Adipose tissue (tissue), 3 donors: ENCODE results near the gene TBKBP1. TPM values are rescaled to one million over a fixed set of nuclear protein-coding genes. Genes with fewer than 3 reads are reported as not detected.
"Not testable (repeated sequence)": the region's sequence is repeated elsewhere in the genome, so short reads cannot be mapped to it uniquely, and the experiment has no call there.

Experiments used
- H3K27ac ChIP-seq: one replicate; pipeline ENCODE4 v1.5.1; 2013; ENCODE audit warnings: low read depth, low read length
- WGBS, 3 donors: extraction: QIAGEN DNeasy Blood & Tissue Kit; methylation state at CpG; one replicate each; pipeline ENCODE4 v1.1.7; 2013; 5-methylcytosine and 5-hydroxymethylcytosine counted together
- polyA plus RNA-seq, 3 donors: library from polyadenylated mRNA; stranded (reverse); fragments of 200-250 nt; gene quantifications; one replicate each; pipeline ENCODE4 v1.2.3, GENCODE V29; 2013
- donor health status: healthy with polysubstance abuse.
- donor health status: Bipolar disorder and iron deficiency.
- donor health status: healthy.

The TBKBP1 gene
- polyA plus RNA-seq, 3 donors = 5.9 to 21.5 (median 14.2) TPM

DNA sequence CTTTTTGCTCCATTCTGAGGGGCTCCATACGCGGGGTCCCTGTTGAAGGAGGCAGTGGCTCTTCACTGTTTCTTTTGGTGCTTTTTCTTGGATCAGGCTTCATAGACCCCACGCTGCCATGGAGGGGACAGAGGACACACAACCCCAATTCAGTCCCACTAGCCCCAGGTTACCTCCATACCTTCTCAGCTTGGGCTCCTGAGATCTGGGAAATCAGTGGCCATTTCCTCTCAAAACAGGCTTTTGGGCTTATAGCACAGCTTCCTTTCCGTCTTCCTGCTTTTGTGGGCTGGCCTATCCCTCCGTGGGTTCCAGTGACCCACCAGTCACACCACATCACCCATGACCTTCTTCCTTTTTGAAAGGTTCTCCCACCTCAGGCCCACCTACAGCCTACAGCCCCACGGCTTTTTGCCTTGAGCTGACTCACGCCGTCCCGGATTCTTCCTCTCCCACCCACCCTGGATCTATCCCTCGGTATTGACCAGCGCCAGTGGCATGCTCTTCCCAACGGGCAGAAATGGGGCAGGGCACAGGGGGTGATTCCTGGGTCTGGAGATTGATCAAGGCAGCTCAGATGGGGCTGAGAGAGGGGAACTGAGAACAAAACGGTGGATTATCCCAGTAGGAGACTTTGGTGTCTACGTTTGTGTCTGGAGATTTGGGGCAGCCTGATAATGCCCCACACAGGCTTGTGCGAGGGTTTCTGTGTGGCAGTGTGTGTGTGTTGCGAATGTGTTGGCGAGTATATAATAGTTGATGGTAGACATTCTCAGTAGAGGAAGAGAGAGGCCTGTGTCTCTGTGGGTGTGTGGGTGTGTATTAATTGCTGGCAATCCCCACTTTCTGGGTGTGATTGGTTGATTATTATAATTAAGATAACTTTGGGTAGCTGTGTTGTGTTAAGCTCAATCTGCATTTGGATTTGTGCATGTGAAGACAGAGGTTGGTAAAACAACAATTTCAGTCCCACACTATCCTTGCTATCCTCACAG is 42.8 kb downstream of the TBKBP1 start:
- H3K27ac ChIP-seq = no peak overlapping the region
- WGBS, 3 donors = 68 to 78% (median 75%) methylated on average over 17 of the region's 17 CpGs

DNA sequence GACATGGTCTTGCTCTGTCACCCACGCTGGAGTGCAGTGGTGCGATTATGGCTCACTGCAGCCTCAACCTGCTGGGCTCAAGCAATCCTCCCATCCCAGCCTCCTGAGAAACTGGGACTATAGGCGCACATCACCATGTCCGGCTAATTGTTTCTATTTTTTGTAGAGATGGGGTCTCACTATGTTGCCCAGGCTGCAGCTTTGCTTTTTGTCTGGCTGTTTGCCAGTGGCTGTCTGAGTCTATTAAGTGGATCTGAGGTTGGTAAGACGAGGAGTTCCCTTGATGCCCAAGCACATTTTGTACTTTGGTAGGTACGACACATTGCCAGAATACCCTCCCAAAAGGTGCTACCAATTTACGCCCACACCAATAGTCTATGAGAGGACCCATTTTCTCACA is 44.2 kb downstream of the TBKBP1 start:
- WGBS, 3 donors = 87 to 94% (median 91%) methylated on average over 7 of the region's 7 CpGs
- no peak overlapping the region for H3K27ac ChIP-seq

DNA sequence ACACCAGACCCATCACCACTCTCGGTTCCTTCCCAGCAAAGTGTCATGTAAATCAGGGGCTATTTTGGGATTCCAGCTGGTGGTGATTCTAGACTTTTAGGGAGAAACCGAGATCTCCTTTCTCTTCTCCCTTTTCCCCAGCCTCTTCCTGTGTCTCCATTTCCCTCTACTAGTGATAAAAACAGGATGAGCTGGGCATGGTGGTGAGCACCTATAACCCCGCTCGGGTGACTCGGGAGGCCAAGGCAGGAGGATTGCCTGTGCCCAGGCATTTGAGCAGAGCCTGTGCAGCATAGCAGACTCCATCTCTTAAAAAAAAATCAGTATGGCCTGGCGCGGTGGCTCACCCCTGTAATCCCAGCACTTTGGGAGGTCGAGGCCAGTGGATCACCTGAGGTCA is 45.2 kb downstream of the TBKBP1 start:
- 87 to 90% (median 88%) methylated on average over 8 of the region's 8 CpGs for WGBS, 3 donors
- no peak overlapping the region for H3K27ac ChIP-seq

DNA sequence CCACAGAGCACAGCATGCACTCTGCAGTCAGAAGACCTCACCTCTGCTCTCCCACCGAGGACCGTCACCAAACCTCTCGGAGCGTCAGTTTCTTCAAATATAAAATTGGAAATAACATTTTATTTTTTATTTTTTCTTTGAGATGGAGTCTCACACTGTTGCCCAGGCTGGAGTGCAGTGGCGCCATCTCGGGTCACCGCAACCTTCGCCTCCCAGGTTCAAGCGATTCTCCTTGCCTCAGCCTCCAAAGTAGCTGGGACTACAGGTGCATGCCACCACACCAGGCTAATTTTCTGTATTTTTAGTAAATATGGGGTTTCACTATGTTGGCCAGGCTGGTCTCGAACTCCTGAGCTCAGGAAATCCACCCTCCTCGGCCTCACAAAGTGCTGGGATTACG is 46.0 kb downstream of the TBKBP1 start:
- WGBS, 3 donors = 84 to 90% (median 86%) methylated on average over 12 of the region's 12 CpGs

DNA sequence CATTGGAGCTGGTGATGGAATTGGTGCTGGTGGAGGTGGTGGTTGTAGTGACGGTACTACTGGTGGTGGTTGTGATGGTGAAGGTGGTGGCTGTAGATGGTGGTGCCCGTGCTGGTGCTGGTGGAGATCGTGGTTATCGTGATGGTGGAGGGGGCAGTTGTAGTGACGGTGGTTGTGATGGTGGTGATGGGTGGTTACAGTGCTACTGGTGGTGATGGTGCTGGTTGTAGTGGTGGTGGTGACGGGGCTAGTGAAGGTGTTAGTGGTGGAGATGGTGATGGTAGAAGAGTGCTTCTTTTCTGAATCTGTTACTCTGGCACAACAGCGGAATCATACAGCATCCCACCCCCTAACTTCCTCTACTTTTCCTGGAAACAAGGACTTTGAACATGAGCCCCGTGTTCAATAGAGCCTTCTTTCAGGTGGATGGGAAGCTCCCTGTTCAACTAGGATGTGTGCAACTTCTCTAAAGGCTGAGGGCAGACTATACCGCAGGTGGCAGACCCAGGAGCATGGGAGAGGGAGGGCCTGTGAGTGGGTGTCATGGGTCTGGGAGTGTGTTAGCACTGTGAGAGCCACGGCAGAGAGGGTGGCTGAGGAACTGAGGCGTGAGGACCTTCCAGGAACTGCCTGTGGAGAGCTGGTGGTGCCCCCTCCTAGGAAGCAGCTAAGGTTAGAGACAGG is 47.3 kb downstream of the TBKBP1 start:
- WGBS, 3 donors = 71 to 83% (median 77%) methylated on average over 10 to 11 of the region's 11 CpGs
- H3K27ac ChIP-seq = no peak overlapping the region

More for the DNA sequence above, 46.0 kb downstream of the TBKBP1 start:
- not testable (repeated sequence) for H3K27ac ChIP-seq

DNA sequence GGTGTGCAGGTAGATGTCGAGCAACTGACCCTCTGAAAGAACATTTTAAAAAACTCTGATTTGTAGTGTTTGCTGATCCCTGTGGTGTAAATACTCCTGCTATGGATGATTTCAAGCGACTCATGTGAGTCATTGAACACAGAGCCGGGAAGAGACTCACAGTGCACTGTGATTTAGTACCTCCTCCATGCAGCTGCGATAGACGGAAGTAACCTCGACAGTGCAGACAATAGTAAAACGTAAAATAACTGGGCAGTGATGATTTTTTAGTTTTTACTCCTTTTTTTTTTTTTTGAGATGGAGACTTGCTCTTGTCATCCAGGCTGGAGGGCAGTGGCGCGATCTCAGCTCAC is 47.8 kb downstream of the TBKBP1 start:
- H3K27ac ChIP-seq = no peak overlapping the region
- WGBS, 3 donors = 66 to 85% (median 75%) methylated on average over 9 of the region's 9 CpGs

DNA sequence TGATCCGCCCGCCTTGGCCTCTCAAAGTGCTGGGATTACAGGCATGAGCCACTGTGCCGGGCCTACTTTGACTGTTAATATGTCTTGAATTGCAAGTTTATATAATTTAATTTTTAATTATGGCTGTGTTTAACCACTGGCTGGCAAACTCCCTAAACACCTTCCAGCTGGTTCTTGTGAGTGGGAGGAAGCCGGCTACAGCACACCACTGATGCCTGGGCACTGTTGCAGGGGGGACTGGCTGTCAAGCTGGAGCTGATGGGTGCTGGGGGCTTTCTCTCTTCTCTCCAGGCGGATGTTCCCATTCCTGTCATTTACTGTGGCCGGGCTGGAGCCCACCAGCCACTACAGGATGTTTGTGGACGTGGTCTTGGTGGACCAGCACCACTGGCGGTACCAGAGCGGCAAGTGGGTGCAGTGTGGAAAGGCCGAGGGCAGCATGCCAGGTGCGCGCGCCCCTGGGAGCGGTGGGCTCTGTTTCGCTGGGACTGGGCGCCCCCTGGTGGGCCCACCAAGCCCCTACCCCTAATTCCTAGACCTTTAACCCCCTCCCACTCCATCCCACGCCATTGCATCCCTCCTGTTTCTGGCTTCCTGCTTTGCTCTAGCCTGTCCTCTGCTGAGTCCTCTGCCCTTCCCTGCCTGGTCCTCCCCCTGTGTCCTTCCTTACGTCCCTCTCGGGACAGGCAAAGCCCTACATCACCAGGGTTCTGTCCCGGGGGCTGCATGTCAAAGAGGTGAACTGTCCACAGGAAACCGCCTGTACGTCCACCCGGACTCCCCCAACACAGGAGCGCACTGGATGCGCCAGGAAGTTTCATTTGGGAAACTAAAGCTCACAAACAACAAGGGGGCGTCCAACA is 48.6 kb downstream of the TBKBP1 start:
- 29 to 34% (median 30%) methylated on average over 24 to 26 of the region's 26 CpGs for WGBS, 3 donors
- no peak overlapping the region for H3K27ac ChIP-seq

DNA sequence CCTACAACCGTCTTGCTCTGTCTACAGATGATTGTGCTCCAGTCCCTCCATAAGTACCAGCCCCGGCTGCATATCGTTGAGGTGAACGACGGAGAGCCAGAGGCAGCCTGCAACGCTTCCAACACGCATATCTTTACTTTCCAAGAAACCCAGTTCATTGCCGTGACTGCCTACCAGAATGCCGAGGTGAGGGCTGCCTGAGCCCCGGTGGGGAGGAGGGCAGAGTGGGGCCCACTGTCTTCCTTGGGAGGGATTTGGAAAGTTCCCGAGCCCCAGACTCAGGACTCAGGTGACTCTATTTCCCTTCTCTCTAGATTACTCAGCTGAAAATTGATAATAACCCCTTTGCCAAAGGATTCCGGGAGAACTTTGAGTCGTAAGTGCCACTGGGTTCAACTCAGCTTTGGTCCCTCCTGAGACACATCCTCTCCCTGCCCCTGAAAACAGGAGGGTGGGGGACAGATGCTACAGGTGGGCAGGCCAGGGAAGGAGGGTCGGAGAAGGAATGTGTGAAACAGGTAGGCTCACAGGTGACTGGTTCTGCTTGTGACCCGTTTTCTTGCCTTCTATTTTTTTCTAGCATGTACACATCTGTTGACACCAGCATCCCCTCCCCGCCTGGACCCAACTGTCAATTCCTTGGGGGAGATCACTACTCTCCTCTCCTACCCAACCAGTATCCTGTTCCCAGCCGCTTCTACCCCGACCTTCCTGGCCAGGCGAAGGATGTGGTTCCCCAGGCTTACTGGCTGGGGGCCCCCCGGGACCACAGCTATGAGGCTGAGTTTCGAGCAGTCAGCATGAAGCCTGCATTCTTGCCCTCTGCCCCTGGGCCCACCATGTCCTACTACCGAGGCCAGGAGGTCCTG is 50.4 kb downstream of the TBKBP1 start:
- no peak overlapping the region for H3K27ac ChIP-seq
- WGBS, 3 donors = 53 to 60% (median 56%) methylated on average over 22 of the region's 22 CpGs

DNA sequence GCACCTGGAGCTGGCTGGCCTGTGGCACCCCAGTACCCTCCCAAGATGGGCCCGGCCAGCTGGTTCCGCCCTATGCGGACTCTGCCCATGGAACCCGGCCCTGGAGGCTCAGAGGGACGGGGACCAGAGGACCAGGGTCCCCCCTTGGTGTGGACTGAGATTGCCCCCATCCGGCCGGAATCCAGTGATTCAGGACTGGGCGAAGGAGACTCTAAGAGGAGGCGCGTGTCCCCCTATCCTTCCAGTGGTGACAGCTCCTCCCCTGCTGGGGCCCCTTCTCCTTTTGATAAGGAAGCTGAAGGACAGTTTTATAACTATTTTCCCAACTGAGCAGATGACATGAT is 51.0 kb downstream of the TBKBP1 start:
- no peak overlapping the region for H3K27ac ChIP-seq
- 65 to 70% (median 68%) methylated on average over 10 of the region's 10 CpGs for WGBS, 3 donors

DNA sequence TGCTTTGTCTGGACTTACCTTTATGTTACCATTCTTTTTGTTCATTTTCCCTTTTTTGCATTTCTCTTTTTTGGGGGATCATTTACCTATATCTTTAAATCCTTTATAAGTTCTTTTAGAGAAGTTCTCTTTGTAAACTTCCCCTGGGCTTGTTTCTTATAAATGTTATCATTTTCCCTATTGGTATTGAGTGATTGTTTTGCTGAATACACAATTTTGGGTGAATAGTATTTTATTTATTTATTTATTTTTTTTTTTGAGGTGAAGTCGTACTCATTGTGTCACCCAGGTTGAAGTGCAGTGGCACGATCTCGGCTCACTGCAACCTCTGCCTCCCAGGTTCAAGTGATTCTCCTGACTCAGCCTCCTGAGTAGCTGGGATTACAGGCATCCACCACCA is 57.5 kb downstream of the TBKBP1 start:
- 83 to 92% (median 89%) methylated on average over 3 of the region's 3 CpGs for WGBS, 3 donors
- no peak overlapping the region for H3K27ac ChIP-seq

DNA sequence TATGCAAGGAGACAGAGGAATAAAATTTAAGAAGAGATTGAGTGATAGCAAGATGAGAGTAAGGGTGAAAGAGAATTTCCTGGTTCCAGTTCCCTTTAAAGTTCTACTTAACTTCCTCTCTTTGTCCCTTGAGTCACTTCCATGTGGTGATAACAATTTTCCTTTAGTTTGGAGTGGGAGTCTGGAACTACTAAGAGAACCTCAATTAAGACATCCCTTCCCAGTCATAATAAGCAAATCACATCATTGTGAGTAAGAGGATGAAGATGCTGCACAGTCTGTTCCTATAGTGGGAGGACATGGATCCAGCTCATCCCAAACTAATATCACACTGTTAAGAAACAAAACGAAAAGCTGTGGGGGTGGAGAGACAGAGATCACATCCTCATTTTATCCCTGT is 63.4 kb downstream of the TBKBP1 start:
- 23 to 55% (median 34%) methylated on average over 1 of the region's 1 CpG for WGBS, 3 donors
- H3K27ac ChIP-seq = no peak overlapping the region

DNA sequence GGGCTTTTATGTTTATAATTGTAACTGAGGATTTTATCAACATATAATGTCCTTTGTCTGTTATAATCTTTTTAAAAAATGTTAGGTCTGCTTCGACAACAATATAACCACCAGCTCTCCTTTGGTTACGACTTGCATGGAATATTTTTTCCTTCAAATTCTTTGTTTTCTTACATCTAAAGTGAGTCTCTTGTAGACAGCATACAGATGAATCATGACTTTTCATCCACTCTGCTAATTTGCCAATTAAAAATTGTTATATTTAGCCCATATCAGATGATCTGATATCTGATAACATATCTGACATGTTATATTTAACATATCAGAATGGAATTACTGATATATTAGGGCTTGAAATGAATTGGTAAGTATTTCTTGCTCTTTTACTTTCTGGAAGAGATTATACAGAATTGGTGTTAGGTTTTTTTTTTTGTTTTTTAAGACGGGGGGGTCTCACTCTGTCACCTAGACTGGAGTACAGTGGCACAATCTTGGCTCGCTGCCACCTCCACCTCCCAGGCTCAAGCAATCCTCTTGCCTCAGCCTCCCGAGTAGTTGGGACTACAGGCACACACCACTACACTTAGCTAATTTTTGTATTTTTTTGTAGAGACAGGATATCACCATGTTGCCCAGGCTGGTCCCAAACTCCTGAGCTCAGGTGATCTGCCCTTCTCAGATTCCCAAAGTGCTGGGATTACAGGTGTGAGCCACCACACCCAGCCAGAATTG is 66.6 kb downstream of the TBKBP1 start:
- H3K27ac ChIP-seq = no peak overlapping the region
- 67 to 81% (median 80%) methylated on average over 5 of the region's 5 CpGs for WGBS, 3 donors

Other genes with a start within 250 kb of the TBKBP1 start
- 10 to 100 TPM; 29.0 to 47.3 (median 41.7) TPM for gene NPEPPS, start 163.1 kb upstream of the TBKBP1 start, polyA plus RNA-seq
- 10 to 100 TPM; 40.6 to 99.5 (median 77.0) TPM for gene KPNB1, start 44.2 kb upstream of the TBKBP1 start, polyA plus RNA-seq
- under 1 TPM; 0.03 to 0.90 (median 0.31) TPM for gene TBX21, start 39.1 kb downstream of the TBKBP1 start, polyA plus RNA-seq
- gene OSBPL7, start 127.6 kb downstream of the TBKBP1 start, polyA plus RNA-seq = 10 to 100 TPM in 1 of 3 donors, 1 to 10 TPM in 2; 5.3 to 11.0 (median 5.6) TPM
- gene MRPL10, start 137.4 kb downstream of the TBKBP1 start, polyA plus RNA-seq = 10 to 100 TPM; 42.3 to 52.0 (median 44.2) TPM
- gene LRRC46, start 137.5 kb downstream of the TBKBP1 start, polyA plus RNA-seq = under 1 TPM; 0.39 to 0.90 (median 0.49) TPM
- 100 to 1,000 TPM in 1 of 3 donors, 10 to 100 TPM in 2; 37.9 to 181 (median 89.5) TPM for gene SCRN2, start 147.1 kb downstream of the TBKBP1 start, polyA plus RNA-seq
- gene SP6, start 157.0 kb downstream of the TBKBP1 start, polyA plus RNA-seq = under 1 TPM; 0.45 to 0.56 (median 0.49) TPM
- 10 to 100 TPM in 1 of 3 donors, 1 to 10 TPM in 2; 7.2 to 15.7 (median 9.2) TPM for gene SP2, start 202.1 kb downstream of the TBKBP1 start, polyA plus RNA-seq
- gene PNPO, start 247.4 kb downstream of the TBKBP1 start, polyA plus RNA-seq = 1 to 10 TPM; 6.2 to 9.6 (median 9.2) TPM